SK-N-SH (cell line): Measurements from ENCODE around the gene PPP1R1C. TPM values are rescaled to one million over a fixed set of nuclear protein-coding genes. Genes with fewer than 3 reads are reported as not detected.
A peak's percentile ranks its signal among the peaks of the same experiment; 100 is the strongest.

Experiments used
- CTCF ChIA-PET: fragments of 300-600, 350-600 bp; formaldehyde crosslinking; extraction: SDS; loops from one replicate; lab custom pipeline; 2021; lab: Yijun Ruan, JAX
- POLR2A ChIA-PET: fragments of 350-600 bp; sonication (Branson Sonifier 250); formaldehyde crosslinking; extraction: SDS; loops from one replicate; lab custom pipeline; 2020; ENCODE audit warnings: antibody characterized with exemption, inconsistent platforms; lab: Yijun Ruan, JAX
- DNase-seq: peaks from one replicate; pipeline ENCODE4 v3.0.0; 2012
- H2AFZ ChIP-seq: fragments of 200-600 bp; sonication (generic); 2 replicates; pipeline ENCODE4 v1.8.1; 2016; ENCODE audit warnings: antibody characterized with exemption, mild to moderate bottlenecking, low read depth
- H3F3A ChIP-seq: fragments of 200-600 bp; sonication (generic); replicated peaks from 2 replicates; pipeline ENCODE3; 2016; ENCODE audit warnings: antibody characterized with exemption, mild to moderate bottlenecking; ENCODE audit not compliant: insufficient read depth
- H3K27ac ChIP-seq, 2 experiments: fragments of 200-500 bp in 1 of 2; fragments of 200-600 bp in 1 of 2; sonication (Bioruptor generic) in 1 of 2; sonication (generic), shearing (Covaris generic) in 1 of 2; 2 replicates each; pipeline versions ENCODE4 v1.5.1 to v1.6.1; 2014 to 2016; ENCODE audit warnings: low read depth in 2 of 2, inconsistent platforms in 1 of 2, low read length in 1 of 2, mild to moderate bottlenecking in 1 of 2, mixed read lengths in 1 of 2
- H3K27me3 ChIP-seq: fragments of 200-600 bp; sonication (generic), shearing (Covaris generic); 2 replicates; pipeline ENCODE4 v1.6.1; 2016; ENCODE audit warnings: mixed run types; ENCODE audit not compliant: insufficient read depth
- H3K36me3 ChIP-seq, 2 experiments: fragments of 200-500 bp in 1 of 2; fragments of 200-600 bp in 1 of 2; sonication (Bioruptor generic) in 1 of 2; sonication (generic) in 1 of 2; replicated peaks in 1 of 2; 2 replicates each; pipeline versions ENCODE3 to v1.5.1; 2014 to 2016; ENCODE audit warnings: low read length in 1 of 2, mild to moderate bottlenecking in 1 of 2; ENCODE audit not compliant: insufficient read depth in 2 of 2, control insufficient read depth in 1 of 2
- H3K4me1 ChIP-seq, 2 experiments: fragments of 200-500 bp in 1 of 2; fragments of 200-600 bp in 1 of 2; sonication (Bioruptor generic) in 1 of 2; sonication (generic), shearing (Covaris generic) in 1 of 2; 2 replicates each; pipeline versions ENCODE4 v1.5.1 to v1.6.1; 2014 to 2016; ENCODE audit warnings: low read depth in 1 of 2, low read length in 1 of 2, mixed run types in 1 of 2; ENCODE audit not compliant: insufficient read depth in 2 of 2, control insufficient read depth in 1 of 2
- H3K4me2 ChIP-seq: fragments of 200-600 bp; sonication (generic), shearing (Covaris generic); 2 replicates; pipeline ENCODE4 v1.6.1; 2017; ENCODE audit warnings: mixed run types
- H3K4me3 ChIP-seq, 2 experiments: fragments of 200-500 bp in 1 of 2; fragments of 200-600 bp in 1 of 2; sonication (Bioruptor generic) in 1 of 2; sonication (generic), shearing (Covaris generic) in 1 of 2; 2 replicates each; pipeline versions ENCODE4 v1.5.1 to v1.8.1; 2014 to 2016; ENCODE audit warnings: low read depth in 2 of 2, inconsistent platforms in 1 of 2, low read length in 1 of 2, mild to moderate bottlenecking in 1 of 2, mixed read lengths in 1 of 2, moderate library complexity in 1 of 2
- H3K79me2 ChIP-seq: fragments of 200-600 bp; sonication (generic); 2 replicates; pipeline ENCODE4 v1.8.1; 2017; ENCODE audit warnings: mild to moderate bottlenecking; ENCODE audit not compliant: insufficient read depth
- H3K9ac ChIP-seq: fragments of 200-600 bp; sonication (generic); 2 replicates; pipeline ENCODE4 v1.6.1; 2017; ENCODE audit warnings: mixed run types
- H3K9me2 ChIP-seq: fragments of 200-600 bp; sonication (generic); 2 replicates; pipeline ENCODE4 v1.6.1; 2017; ENCODE audit warnings: mixed run types
- H3K9me3 ChIP-seq: fragments of 200-600 bp; sonication (generic); 2 replicates; pipeline ENCODE4 v1.6.1; 2017; ENCODE audit warnings: mixed run types, mild to moderate bottlenecking, moderate library complexity
- H4K20me1 ChIP-seq: fragments of 200-600 bp; sonication (generic); 2 replicates; pipeline ENCODE4 v1.6.1; 2017; ENCODE audit warnings: mild to moderate bottlenecking, mixed run types; ENCODE audit not compliant: insufficient read depth
- EP300 ChIP-seq, 2 experiments: IDR thresholded peaks; 2 replicates each; pipeline versions ENCODE4 v1.4.0 to v1.6.1; 2012; ENCODE audit warnings: borderline replicate concordance in 1 of 2, low read depth in 1 of 2, low read length in 1 of 2
- FOSL2 ChIP-seq: IDR thresholded peaks from 2 replicates; pipeline ENCODE4 v1.4.0; 2012; ENCODE audit warnings: low read depth, mild to moderate bottlenecking, moderate library complexity, borderline replicate concordance
- FOXM1 ChIP-seq: IDR thresholded peaks from 2 replicates; pipeline ENCODE4 v1.4.0; 2012; ENCODE audit warnings: low read depth, mild to moderate bottlenecking
- JUND ChIP-seq: IDR thresholded peaks from 2 replicates; pipeline ENCODE4 v1.4.0; 2012
- MEF2A ChIP-seq: IDR thresholded peaks from 2 replicates; pipeline ENCODE4 v1.4.0; 2012; ENCODE audit warnings: low read depth, borderline replicate concordance
- MXI1 ChIP-seq: IDR thresholded peaks from 2 replicates; pipeline ENCODE4 v1.6.1; 2012; ENCODE audit warnings: mild to moderate bottlenecking, low read depth, low read length, improper control_type of control experiment
- NFIC ChIP-seq: IDR thresholded peaks from 2 replicates; pipeline ENCODE4 v1.4.0; 2012; ENCODE audit warnings: borderline replicate concordance
- PBX3 ChIP-seq: IDR thresholded peaks from 2 replicates; pipeline ENCODE4; 2012
- POLR2AphosphoS5 ChIP-seq: IDR thresholded peaks from 2 replicates; pipeline ENCODE4 v1.6.1; 2012; ENCODE audit warnings: low read depth, low read length
- RAD21 ChIP-seq: IDR thresholded peaks from 2 replicates; pipeline ENCODE4 v1.6.1; 2012; ENCODE audit warnings: mild to moderate bottlenecking, low read length
- TCF12 ChIP-seq: IDR thresholded peaks from 2 replicates; pipeline ENCODE4 v1.4.0; 2012
- TEAD4 ChIP-seq: IDR thresholded peaks from 2 replicates; pipeline ENCODE4 v1.4.0; 2012; ENCODE audit warnings: mild to moderate bottlenecking, borderline replicate concordance; ENCODE audit not compliant: insufficient read depth
- WGBS: methylation state at CpG from one replicate; pipeline ENCODE4 v1.1.6; 2017; ENCODE audit warnings: low lambda C conversion rate; 5-methylcytosine and 5-hydroxymethylcytosine counted together
- polyA plus RNA-seq, 3 experiments: library from polyadenylated mRNA; depleted of rRNA; stranded (reverse); fragments of >200 nt; gene quantifications; 2 replicates each; pipeline ENCODE4 v1.2.3, GENCODE V29; 2012
- TF ChIP-seq, protein P1 (sequence below): fragments of 150-350 bp; IDR thresholded peaks from 2 replicates; pipeline ENCODE4 v1.6.1; 2017; ENCODE audit warnings: antibody characterized with exemption, low read length, low read depth, borderline replicate concordance
- TF ChIP-seq, protein P2 (sequence below): fragments of 150-350 bp; IDR thresholded peaks from 2 replicates; pipeline ENCODE4 v1.6.1; 2016; ENCODE audit warnings: mild to moderate bottlenecking, low read depth, low read length

PPP1R1C gene
- polyA plus RNA-seq, 1 of the 3 experiments (the other 2 are of a cell fraction): 0.41 TPM

- no peaks in the 10 kb centered on the region for H3K9me2 ChIP-seq
- TF ChIP-seq, protein P1, sequence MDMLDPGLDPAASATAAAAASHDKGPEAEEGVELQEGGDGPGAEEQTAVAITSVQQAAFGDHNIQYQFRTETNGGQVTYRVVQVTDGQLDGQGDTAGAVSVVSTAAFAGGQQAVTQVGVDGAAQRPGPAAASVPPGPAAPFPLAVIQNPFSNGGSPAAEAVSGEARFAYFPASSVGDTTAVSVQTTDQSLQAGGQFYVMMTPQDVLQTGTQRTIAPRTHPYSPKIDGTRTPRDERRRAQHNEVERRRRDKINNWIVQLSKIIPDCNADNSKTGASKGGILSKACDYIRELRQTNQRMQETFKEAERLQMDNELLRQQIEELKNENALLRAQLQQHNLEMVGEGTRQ: no peak
- TF ChIP-seq NFIC (peak; percentile 43; the same call in 1 of the 2 replicates), POLR2AphosphoS5 (peak; percentile 73), FOXM1 (peak; percentile 70; the same call in 1 of the 2 replicates), EP300 (IDR thresholded peaks at IDR 0.05; ENCODE audit: borderline replicate concordance in 1 of 2, low read depth in 1 of 2, low read length in 1 of 2) (peak; percentile 55 to 59; a peak in 2 of 4 replicates), JUND (no peak; the same call in 1 of the 2 replicates), MEF2A (no peak), RAD21 (no peak), FOSL2 (no peak), TCF12 (peak; percentile 90), PBX3 (peak; percentile 74), TEAD4 (peak; percentile 34; the same call in 1 of the 2 replicates)
- TF ChIP-seq, protein P2, sequence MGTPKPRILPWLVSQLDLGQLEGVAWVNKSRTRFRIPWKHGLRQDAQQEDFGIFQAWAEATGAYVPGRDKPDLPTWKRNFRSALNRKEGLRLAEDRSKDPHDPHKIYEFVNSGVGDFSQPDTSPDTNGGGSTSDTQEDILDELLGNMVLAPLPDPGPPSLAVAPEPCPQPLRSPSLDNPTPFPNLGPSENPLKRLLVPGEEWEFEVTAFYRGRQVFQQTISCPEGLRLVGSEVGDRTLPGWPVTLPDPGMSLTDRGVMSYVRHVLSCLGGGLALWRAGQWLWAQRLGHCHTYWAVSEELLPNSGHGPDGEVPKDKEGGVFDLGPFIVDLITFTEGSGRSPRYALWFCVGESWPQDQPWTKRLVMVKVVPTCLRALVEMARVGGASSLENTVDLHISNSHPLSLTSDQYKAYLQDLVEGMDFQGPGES: no peak
- no peak overlapping the region for H2AFZ ChIP-seq
- no peaks in the 10 kb centered on the region for H3K79me2 ChIP-seq
- H3K9ac ChIP-seq: no peak overlapping the region
- peaks cover 4% of the 10 kb centered on the region for H3F3A ChIP-seq
- H3K27ac ChIP-seq: peak overlapping the region; percentile 46 to 58; a peak in 2 of 4 replicates
- no peaks in the 10 kb centered on the region for H3K9me3 ChIP-seq
- no peaks in the 10 kb centered on the region for H3K27me3 ChIP-seq
- no peaks in the 10 kb centered on the region for H3K36me3 ChIP-seq
- DNase-seq: no peak
- POLR2A ChIA-PET: no interaction called here
- no peak overlapping the region for H3K4me3 ChIP-seq
- no peaks in the 10 kb centered on the region for H4K20me1 ChIP-seq
- H3K4me1 ChIP-seq: peaks cover 0 to 7% of the 10 kb centered on the region in 2 experiments; a peak in 1 of 4 replicates
- H3K4me2 ChIP-seq: no peak overlapping the region
- CTCF ChIA-PET: no interaction called here
These were observed 61.9 kb downstream of the PPP1R1C start for GRCh38 chr2:182047544-182047943.

GRCh38 chr2:182048088-182048487 is 62.4 kb downstream of the PPP1R1C start:
- H3K4me2 ChIP-seq: no peak overlapping the region
- H4K20me1 ChIP-seq: no peaks in the 10 kb centered on the region
- H3K27ac ChIP-seq: peak overlapping the region; percentile 46 to 58; a peak in 2 of 4 replicates
- no peak for DNase-seq
- H3K9ac ChIP-seq: no peak overlapping the region
- POLR2A ChIA-PET: no interaction called here
- TF ChIP-seq, protein P2: no peak
- TF ChIP-seq MXI1: no peak
- 97% methylated on average over 2 of the region's 2 CpGs for WGBS
- H3K4me1 ChIP-seq: peaks cover 0 to 7% of the 10 kb centered on the region in 2 experiments; a peak in 1 of 4 replicates
- H3F3A ChIP-seq: peaks cover 4% of the 10 kb centered on the region
- no peaks in the 10 kb centered on the region for H3K27me3 ChIP-seq
- CTCF ChIA-PET: no interaction called here
- no peak overlapping the region for H3K4me3 ChIP-seq
- H2AFZ ChIP-seq: no peak overlapping the region
- H3K9me2 ChIP-seq: no peaks in the 10 kb centered on the region
- H3K79me2 ChIP-seq: no peaks in the 10 kb centered on the region
- H3K9me3 ChIP-seq: no peaks in the 10 kb centered on the region
- H3K36me3 ChIP-seq: peaks cover 0 to 3% of the 10 kb centered on the region in 2 experiments
